ENCODE results near the gene FOXO3. TPM values are rescaled to one million over a fixed set of nuclear protein-coding genes. Genes with fewer than 3 reads are reported as not detected.

Gene FOXO3
- total and polyA plus RNA-seq, 2 of the 13 experiments (the other 11 are each of a cell fraction or from before 2014, with no cell fraction given) = 16.0 to 22.5 TPM

- TF ChIP-seq, protein P1, sequence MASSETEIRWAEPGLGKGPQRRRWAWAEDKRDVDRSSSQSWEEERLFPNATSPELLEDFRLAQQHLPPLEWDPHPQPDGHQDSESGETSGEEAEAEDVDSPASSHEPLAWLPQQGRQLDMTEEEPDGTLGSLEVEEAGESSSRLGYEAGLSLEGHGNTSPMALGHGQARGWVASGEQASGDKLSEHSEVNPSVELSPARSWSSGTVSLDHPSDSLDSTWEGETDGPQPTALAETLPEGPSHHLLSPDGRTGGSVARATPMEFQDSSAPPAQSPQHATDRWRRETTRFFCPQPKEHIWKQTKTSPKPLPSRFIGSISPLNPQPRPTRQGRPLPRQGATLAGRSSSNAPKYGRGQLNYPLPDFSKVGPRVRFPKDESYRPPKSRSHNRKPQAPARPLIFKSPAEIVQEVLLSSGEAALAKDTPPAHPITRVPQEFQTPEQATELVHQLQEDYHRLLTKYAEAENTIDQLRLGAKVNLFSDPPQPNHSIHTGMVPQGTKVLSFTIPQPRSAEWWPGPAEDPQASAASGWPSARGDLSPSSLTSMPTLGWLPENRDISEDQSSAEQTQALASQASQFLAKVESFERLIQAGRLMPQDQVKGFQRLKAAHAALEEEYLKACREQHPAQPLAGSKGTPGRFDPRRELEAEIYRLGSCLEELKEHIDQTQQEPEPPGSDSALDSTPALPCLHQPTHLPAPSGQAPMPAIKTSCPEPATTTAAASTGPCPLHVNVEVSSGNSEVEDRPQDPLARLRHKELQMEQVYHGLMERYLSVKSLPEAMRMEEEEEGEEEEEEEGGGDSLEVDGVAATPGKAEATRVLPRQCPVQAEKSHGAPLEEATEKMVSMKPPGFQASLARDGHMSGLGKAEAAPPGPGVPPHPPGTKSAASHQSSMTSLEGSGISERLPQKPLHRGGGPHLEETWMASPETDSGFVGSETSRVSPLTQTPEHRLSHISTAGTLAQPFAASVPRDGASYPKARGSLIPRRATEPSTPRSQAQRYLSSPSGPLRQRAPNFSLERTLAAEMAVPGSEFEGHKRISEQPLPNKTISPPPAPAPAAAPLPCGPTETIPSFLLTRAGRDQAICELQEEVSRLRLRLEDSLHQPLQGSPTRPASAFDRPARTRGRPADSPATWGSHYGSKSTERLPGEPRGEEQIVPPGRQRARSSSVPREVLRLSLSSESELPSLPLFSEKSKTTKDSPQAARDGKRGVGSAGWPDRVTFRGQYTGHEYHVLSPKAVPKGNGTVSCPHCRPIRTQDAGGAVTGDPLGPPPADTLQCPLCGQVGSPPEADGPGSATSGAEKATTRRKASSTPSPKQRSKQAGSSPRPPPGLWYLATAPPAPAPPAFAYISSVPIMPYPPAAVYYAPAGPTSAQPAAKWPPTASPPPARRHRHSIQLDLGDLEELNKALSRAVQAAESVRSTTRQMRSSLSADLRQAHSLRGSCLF (CRISPR knock-in tag; IDR thresholded peaks at IDR 0.05; ENCODE audit: borderline replicate concordance) = no peak
- TF ChIP-seq KAT2B (IDR thresholded peaks at IDR 0.05; ENCODE audit: borderline replicate concordance, low read depth, low read length) (no peak), ZNF143 (CRISPR knock-in tag; IDR thresholded peaks at IDR 0.05) (no peak), SAFB2 (CRISPR knock-in tag; IDR thresholded peaks at IDR 0.05; ENCODE audit: borderline replicate concordance, low read depth) (peak; percentile 14; the same call in 1 of the 2 replicates), FOXA3 (CRISPR knock-in tag; IDR thresholded peaks at IDR 0.05) (peak; percentile 28; the same call in 1 of the 2 replicates), ZFX (CRISPR knock-in tag; IDR thresholded peaks at IDR 0.05; ENCODE audit: low read depth) (peak; percentile 74), TOE1 (CRISPR knock-in tag; IDR thresholded peaks at IDR 0.05) (no peak), HOXA3 (CRISPR knock-in tag; IDR thresholded peaks at IDR 0.05) (peak; percentile 25; the same call in 1 of the 2 replicates), RFXAP (CRISPR knock-in tag; IDR thresholded peaks at IDR 0.05; ENCODE audit: borderline replicate concordance) (no peak), ELF3 (CRISPR knock-in tag; IDR thresholded peaks at IDR 0.05) (0 out of 2 replicates have a peak, but pooled peaks have one; percentile 17), SOX13 (IDR thresholded peaks at IDR 0.05) (peak; percentile 59; the same call in 1 of the 2 replicates), SOX13 (CRISPR knock-in tag; conservative IDR thresholded peaks at IDR 0.05 in 1 of 2, IDR thresholded peaks at IDR 0.05 in 1 of 2) (no peak), ATRX (CRISPR knock-in tag; IDR thresholded peaks at IDR 0.05; ENCODE audit: borderline replicate concordance) (no peak)
- TF ChIP-seq, protein P2, sequence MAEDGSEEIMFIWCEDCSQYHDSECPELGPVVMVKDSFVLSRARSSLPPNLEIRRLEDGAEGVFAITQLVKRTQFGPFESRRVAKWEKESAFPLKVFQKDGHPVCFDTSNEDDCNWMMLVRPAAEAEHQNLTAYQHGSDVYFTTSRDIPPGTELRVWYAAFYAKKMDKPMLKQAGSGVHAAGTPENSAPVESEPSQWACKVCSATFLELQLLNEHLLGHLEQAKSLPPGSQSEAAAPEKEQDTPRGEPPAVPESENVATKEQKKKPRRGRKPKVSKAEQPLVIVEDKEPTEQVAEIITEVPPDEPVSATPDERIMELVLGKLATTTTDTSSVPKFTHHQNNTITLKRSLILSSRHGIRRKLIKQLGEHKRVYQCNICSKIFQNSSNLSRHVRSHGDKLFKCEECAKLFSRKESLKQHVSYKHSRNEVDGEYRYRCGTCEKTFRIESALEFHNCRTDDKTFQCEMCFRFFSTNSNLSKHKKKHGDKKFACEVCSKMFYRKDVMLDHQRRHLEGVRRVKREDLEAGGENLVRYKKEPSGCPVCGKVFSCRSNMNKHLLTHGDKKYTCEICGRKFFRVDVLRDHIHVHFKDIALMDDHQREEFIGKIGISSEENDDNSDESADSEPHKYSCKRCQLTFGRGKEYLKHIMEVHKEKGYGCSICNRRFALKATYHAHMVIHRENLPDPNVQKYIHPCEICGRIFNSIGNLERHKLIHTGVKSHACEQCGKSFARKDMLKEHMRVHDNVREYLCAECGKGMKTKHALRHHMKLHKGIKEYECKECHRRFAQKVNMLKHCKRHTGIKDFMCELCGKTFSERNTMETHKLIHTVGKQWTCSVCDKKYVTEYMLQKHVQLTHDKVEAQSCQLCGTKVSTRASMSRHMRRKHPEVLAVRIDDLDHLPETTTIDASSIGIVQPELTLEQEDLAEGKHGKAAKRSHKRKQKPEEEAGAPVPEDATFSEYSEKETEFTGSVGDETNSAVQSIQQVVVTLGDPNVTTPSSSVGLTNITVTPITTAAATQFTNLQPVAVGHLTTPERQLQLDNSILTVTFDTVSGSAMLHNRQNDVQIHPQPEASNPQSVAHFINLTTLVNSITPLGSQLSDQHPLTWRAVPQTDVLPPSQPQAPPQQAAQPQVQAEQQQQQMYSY (CRISPR knock-in tag; IDR thresholded peaks at IDR 0.05) = peak; percentile 90
- TF ChIP-seq, protein P3, sequence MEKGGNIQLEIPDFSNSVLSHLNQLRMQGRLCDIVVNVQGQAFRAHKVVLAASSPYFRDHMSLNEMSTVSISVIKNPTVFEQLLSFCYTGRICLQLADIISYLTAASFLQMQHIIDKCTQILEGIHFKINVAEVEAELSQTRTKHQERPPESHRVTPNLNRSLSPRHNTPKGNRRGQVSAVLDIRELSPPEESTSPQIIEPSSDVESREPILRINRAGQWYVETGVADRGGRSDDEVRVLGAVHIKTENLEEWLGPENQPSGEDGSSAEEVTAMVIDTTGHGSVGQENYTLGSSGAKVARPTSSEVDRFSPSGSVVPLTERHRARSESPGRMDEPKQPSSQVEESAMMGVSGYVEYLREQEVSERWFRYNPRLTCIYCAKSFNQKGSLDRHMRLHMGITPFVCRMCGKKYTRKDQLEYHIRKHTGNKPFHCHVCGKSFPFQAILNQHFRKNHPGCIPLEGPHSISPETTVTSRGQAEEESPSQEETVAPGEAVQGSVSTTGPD (CRISPR knock-in tag; IDR thresholded peaks at IDR 0.05) = no peak
- TF ChIP-seq, protein P4, sequence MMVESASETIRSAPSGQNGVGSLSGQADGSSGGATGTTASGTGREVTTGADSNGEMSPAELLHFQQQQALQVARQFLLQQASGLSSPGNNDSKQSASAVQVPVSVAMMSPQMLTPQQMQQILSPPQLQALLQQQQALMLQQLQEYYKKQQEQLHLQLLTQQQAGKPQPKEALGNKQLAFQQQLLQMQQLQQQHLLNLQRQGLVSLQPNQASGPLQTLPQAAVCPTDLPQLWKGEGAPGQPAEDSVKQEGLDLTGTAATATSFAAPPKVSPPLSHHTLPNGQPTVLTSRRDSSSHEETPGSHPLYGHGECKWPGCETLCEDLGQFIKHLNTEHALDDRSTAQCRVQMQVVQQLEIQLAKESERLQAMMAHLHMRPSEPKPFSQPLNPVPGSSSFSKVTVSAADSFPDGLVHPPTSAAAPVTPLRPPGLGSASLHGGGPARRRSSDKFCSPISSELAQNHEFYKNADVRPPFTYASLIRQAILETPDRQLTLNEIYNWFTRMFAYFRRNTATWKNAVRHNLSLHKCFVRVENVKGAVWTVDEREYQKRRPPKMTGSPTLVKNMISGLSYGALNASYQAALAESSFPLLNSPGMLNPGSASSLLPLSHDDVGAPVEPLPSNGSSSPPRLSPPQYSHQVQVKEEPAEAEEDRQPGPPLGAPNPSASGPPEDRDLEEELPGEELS (CRISPR knock-in tag; IDR thresholded peaks at IDR 0.05) = peak; percentile 19; the same call in 1 of the 2 replicates
Observed at GRCh38 chr6:108559097-108559883, 1.4 kb upstream of the FOXO3 start (continued).
